Stimulated activated CD4-positive, alpha-beta T cell treated with anti-CD3 and anti-CD28 coated beads, Interleukin-1b, Interleukin-23, amount 100 ng/mL, for 1 hour (primary cell): ENCODE data around the gene NADSYN1.

Experiments
- DNase-seq, 2 donors: peaks; one replicate each; pipeline ENCODE4 v3.0.0-alpha.2; 2020; ENCODE audit warnings: low read depth in 2 of 2

NADSYN1 gene

DNA sequence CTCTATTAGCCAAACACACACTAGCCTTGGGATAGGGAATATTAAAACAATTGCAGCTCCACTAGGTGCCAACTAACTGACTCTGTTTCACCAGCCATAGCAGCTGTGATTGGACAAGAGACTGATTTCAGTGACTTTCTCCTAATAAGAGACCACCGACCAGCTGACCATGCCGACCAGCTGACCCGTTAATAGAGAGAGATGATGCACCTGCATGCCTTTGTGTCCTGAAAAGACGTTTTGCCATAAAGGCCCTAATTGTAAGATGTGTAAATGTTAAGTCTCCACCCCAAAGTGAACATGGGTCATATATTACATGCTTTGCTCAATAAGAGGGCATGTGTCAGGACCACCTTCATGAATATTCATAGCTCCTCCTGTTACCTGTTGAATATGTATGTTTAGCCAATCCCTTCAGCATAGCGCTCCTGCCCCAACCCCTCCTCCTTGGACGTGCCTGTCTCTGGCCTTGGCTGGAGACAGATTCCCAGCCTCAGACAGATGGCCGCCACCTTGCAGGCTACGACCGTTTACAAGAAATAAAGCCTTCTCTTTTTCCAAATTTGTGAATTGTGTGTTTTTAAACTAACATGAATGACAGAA is 1.3 kb upstream of the NADSYN1 start:
- no peak for DNase-seq

DNA sequence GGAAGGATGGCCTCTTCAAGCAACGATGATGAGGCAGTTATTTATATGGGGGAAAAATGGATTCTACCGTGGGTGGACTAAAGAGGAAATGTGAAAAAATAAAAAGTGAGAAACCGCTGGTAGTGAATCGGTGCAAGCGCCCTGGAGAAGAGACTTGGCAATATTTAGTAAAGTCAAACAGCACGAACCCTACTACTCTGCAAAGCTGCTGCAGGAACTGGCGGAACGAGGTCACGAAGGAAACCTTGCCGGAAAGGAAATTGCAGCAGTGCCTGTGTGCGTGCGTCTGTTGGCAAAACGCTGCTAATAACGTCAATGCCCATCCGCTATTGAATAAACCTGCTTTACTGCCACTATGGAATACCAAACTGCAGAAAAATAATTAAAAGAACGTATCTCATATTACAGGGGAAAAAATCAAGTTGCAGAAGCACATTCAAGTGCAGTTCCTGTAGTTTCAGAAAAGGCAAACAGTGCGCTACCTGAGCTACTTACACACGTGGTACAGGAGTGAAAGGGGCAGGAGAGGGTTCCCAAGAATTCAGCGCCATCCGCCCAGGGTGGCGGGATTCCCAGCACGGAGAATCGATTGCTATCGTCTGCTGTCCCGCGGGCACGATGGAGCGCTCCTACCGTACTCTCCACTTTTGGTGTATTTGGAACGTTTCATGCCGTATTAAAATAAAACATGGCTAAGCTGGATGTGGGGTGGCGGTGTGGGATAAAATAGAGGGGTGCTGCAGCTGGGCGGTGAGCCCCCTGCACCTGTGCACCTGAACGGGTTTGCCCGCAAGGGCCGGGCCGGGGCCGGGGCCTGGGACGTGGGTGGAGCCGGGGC is 585 bp upstream of the NADSYN1 start:
- peak in 1 of 2 donors; percentile 17 for DNase-seq

DNA sequence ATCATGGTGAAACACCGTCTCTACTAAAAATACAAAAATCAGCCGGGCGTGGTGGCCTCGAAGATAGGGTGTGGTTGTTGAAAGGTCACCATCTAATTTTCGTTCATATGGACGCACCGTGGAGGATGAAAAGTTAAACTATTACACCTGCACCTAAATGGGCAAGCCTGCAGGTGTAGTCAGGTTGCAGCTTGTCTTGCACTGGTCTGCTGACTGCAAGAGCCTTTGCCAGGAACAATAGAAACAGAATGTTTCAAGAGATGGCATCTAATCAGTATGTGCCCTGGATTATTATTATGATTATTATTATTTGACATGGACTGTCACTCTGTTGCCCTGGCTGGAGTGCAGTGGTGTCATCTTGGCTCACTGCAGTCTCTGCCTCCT is 908 bp downstream of the NADSYN1 start:
- no peak for DNase-seq

DNA sequence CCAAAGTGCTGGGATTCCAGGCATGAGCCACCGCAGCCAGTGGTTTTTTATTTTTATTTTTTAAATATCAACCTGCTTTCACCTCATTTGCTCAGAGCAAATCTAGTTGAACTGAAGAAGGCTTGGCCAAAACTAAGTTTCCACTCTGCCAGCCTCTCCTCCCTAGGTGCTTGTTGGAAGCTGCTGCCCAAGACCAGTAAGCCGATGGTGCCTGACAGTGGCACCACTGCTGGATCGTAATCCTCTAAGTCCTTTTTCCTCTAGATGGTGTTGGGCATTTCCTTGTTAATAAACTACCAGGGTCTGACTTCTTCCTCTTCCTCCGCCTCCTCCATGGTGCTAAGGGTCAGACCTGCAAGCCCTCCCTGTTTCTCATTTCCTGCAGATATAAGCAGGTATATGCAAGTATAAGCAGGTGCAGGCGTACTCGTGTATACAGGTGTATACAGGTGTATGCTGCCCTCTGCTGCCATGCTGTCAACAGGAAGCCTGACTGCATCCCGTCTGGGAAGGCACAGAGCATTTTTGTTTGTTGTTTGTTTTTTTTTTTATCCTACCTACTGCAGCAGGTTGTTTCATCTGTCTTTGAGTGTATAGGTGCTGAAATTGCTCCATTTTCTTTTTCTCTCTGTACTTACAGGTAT is 1.6 kb downstream of the NADSYN1 start:
- DNase-seq: no peak

DNA sequence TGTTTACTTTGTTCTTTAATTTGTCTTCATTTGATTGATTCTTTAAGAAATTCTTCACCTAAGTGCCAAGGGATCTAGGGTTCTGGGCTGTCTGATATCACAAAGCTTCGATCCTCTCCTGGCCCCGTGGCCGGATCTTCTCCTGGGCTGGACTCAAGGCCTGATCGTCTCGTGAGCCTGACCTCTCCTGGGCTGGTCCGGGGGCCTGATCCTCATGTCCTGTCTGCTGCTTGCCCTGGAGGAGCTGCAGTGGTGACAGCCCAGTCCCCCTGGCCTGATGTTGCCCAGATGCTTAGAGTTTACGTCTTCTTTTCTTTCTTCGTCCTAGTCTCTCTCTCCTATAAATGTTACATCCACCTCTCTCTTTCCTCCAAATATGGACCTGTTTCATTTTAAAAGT is 3.3 kb downstream of the NADSYN1 start:
- DNase-seq: no peak

DNA sequence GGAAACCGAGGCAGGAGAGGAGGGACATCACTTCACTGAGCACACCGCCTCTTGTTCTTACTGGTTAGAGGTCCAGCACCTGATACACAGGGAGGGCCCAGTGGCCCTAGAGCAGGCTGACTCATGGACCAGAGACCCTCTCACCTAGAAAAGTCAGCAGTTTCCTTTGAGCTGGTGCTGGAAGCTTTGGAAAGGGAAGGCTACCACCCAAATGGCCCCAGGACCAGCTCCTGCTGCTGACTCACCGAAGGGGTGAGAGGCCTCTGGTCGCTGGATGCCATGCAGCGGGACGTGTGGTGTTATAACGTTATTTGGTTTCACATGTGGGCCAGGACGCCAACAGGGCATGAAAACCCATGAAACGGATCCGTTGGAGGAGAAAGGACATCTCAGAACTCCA is 3.8 kb downstream of the NADSYN1 start:
- no peak for DNase-seq

DNA sequence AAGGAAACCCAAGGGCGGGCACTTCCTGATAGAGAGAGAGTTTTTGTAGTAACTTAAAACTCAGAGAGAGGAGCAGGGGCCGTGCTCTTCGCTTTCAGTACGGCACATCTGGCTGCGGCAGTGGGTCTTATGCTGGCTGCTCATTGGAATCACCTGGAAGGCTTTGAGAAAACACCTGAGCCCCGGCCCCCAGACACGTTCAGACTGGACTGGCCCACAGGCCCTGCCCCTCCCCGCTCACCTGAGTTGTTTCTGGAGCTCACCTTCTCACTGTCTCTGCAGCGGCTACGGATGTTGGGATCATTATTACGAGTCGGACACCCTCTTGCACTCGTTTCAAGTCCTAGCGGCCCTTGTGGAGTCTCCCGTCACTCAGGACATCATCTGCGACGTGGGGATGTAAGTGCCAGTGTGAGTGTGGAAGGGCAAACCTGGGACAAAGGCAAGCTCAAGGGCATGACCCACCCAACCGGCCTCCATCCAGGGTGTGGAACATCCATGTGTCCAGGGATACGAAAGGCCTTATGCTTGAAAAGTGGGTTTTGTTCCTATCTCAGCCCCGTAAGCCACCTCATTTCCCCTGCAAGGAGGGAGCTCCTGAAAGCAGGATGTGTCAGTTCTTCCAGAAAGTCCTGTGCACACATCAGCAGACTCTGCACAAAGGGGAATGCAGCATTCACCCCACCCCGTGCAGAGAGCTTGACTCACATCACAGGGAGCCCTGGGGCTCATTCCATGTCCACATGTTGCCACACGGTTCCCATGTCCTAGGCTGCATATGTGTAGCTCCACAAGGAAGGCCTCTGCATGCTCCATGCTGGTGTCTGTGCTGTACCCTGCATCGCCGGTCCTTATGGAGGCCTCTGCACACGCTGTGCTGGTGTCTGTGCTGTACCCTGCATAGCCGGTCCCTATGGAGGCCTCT is 5.4 kb downstream of the NADSYN1 start:
- DNase-seq: no peak

DNA sequence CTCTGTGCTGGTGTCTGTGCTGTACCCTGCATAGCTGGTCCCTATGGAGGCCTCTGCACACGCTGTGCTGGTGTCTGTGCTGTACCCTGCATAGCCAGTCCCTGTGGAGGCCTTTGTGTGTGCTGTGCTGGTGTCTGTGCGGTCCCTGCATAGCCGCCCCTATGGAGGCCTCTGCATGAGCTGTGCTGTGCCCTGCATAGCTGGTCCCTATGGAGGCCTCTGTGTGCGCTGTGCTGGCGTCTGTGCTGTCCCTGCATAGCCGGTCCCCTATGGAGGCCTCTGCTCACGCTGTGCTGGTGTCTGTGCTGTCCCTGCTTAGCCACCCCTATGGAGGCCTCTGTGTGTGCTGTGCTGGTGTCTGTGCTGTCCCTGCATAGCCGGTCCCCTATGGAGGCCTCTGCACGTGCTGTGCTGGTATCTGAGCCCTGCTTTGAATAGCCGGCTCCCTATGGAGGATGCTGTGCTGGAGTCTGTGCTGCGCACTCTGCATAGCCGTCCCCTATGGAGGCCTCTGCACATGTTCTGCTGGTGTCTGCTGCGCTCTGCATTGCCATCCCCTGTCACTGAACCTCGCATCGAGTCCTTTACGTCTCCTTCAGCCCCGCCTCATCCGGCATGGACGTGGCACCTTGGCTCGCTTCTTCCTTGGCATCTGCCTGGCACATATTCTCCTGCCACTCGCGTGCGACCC is 6.2 kb downstream of the NADSYN1 start:
- no peak for DNase-seq

DNA sequence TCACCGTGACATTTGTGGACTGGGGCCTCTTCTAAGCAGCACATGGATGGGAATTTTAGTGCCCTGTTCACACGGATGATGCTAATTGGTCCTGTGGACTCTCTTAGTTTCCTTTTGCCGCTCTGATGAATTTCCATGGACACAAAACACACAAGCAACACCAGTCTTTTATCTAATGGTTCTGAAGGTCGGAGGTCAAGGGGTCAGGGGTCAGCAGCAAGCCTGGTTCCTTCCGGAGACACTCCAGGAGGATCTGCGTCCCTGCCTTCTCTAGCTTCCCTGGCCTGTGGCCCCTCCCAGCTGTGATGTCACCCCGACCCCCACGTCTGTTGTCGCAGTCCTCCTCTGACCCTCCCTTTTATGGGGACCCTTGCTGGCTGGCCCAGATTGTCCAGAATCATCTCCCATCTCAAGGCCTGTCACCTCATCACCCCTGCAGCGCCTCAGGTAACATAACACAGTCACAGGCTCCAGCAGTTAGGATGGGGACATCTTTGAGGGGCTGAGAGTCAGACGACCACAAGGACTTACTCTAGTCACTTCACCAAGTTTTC is 6.8 kb downstream of the NADSYN1 start:
- DNase-seq: no peak

DNA sequence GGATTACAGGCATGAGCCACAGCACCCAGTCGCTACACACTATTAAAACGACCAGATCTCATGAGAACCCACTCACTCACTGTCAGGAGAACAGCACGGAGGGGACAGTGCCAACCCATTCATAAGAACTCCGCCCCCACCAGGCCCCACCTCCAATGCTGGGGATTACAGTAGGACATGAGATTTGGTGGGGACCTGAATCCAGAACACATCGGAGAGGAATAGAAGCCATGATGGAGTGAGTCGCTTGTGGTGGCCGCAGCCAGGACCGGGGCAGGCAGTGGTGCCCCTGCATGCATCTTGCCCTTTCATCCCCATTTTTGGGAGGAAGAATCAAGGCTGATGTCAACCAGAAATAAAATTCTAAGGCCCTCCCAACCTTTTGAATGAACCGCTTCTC is 8.7 kb downstream of the NADSYN1 start:
- no peak for DNase-seq

DNA sequence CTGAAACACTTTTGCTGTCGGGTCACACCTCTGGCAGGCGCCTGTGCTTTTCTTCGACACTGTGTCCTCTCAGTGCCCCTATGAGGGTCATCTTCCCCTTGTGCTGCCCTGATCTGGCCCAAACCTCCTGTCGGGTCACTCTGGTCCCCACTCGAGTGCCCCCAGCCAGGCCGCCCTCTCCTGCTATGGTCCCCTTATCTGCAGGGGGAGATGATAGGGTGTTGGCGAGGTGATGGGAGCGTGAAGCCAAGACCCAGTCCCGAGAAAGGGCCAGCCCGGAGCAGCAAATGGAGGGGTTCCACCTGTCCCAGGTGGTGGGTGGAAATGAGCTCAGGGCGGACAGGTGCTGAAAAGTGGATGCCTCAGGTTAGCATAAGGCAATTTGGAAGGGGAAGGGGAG is 9.7 kb downstream of the NADSYN1 start:
- no peak for DNase-seq

DNA sequence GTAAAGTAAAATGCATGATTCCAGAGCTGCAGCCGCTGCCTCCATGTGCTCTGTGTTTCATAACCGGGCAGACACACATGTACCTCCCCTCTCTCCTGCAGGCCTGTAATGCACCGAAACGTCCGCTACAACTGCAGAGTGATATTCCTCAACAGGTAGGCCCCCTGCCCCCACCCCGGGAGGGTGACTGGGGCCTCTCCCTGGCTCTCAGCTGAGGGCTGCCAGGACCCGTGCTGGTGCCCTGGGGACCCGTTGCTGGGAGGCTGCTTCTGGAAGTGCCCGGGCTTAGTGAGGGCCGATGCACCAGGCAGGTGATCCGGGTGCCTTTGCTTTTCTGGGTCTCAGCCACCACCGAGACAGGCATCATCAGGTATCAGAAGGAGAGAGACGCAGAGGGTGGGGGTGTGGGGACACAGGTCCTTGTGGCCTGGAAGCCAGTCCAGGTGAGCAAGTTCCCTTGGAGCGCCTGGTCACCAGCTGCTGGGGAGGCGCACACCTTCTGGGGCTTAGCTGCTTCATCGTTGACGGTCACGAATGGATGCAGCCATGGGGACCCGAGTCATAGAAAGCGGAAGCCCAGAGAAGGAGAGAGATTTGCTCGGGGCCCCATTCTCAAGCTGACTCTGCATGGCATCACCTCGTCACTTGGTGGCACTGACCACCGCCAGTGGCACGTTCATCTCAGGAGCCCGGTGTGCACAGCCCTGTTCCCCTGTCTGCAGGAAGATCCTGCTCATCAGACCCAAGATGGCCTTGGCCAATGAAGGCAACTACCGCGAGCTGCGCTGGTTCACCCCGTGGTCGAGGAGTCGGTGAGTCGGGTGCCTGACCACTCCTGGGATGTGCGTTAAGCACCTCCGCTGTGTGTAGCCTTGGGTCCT is 10.6 kb downstream of the NADSYN1 start:
- no peak for DNase-seq

DNA sequence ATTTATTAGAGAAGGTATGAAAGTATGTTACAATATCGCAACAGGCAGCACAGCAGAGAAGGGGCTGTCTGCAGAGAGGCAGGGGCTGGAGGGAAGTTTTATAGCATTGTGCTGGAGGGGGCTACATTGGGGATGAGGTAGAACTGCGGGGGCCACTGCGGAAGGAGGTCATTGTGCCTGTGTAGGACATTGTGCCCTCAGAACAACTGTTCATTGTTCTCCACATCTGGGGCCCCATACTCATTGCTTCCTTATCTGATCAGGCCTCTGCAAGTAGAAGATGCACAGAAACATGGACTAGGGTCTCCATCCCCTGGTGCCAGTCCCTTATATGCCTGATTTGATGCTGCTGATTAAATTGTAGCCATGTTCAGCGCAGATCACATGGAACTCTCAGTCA is 12.1 kb downstream of the NADSYN1 start:
- no peak for DNase-seq

DNA sequence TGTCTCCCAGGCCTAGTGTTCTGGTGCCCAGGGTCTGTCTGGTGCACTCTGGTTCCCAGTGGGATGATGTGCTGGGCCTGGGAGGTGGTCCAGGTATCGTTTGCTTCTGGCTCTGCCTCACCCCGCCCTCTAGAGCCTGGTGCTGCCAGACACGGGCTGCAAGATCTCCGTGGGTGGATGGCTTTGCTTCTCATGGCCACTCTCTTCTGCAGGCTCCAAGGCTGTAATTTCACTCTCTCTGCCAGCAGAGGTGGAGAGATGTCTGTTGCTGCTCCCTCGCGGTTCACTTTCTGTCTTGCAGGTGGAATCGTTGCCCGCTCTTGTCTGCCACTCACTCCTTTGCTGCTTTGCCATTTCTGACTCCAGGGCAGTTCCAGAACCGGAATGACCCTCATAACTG is 13.4 kb downstream of the NADSYN1 start:
- DNase-seq: no peak

DNA sequence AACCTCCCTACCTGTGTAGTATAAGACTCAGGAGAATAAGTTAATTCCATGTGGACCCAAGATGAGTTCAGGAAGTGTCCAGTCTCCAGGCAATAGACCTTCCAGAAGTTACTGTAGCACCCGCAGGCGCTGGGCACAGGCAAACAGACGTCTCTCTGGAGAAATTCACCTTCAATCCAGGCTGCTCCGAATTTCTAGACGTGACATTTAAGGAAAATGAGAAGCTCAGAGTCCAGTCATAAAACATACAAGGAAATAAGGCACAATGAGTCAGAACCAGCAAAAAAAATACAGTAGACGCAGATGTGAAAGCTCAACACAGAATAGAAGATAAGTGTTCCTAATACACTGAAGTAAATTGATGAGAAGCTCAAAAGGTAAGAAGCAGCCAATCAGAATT is 14.2 kb downstream of the NADSYN1 start:
- no peak for DNase-seq

DNA sequence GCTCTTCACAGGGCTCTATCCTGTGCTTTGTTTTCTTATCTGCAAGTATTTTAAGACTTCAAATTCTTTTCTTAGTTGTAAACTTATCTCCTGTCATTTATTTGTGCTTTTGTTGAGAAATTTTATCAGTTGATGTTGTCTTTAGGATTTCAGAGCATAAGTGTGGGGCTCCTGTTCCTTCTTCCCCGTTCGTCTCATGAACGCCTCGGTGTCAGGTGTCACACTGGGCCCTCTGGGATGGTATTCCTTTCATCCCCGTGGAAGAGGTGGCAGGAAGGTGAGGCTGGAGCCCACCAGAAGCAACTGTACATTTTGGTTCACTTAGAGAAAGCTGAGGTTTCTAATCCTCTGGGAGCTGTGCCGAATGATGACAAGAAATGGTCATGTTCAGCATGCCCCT is 17.9 kb downstream of the NADSYN1 start:
- no peak for DNase-seq

DNA sequence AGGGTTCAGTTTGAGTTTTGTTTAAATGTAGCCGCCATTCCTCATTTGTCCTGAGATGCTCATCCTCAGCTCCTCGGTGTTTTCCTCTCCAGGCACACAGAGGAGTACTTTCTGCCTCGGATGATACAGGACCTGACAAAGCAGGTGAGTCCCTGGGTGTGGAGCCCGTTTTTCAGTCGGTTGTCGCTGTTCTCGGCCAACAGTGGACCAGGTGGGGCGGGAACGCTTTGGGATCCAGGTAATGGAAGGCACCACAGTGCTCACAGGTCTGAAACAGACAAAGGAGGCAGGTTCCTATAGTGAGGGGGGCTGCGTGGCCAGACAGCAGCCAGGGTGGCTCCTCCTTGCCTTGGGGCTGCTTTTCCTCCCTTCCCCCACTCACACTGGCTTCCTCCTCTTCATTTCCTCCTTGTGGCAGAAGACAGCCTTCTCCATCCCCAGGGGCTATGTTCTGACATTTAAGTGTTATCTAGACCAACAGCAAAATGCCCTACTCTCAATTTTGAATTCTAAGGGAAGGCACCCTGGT is 19.4 kb downstream of the NADSYN1 start:
- no peak for DNase-seq

DNA sequence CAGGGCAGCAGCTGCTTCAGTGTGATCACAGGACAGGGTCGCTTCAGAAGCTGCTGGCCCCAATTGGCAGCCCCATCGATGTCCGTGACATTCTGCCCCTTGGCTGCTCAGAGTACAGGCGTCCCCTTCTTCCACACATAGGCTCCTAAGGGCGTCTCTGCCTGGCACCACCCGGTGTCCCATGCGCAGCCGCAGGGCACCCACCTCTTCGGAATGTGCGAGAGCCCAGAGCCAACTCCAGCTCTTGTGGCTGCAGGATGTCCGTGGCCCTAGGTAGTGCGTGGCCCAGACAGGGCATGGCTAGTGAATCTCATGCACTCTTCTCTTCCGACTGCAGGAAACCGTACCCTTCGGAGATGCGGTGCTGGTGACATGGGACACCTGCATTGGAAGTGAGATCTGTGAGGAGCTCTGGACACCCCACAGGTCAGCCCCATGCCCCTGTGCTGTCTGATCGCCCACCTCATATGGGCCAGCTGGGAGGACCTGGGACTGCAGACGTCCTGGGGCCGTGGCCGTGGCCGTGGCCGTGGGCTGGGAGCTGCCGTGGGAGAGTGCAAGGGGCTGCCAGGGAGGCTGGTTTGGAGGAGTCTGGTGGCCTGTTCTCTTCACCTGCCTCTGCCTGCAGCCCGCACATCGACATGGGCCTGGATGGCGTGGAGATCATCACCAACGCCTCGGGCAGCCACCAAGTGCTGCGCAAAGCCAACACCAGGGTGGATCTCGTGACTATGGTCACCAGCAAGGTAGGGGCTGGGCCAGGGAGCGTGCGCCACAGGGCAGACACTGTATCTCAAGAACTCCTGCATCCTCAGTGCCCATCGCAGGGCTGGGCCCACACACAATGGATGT is 20.2 kb downstream of the NADSYN1 start:
- no peak for DNase-seq

DNA sequence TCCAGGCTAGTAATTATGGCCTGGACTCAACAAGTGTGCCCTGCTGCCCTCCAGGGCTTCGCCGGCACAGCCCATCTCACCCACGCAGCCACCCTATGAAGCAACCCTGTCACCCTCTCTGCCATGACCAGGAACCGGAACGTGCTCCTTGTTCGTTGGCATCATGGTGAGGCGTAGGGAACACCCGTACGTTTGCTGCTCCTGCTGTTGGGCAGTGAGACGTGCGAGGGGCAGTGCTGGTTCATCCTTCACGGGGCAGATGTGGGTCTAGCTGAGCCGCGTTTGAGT is 20.7 kb downstream of the NADSYN1 start:
- DNase-seq: no peak
